CD8-positive, alpha-beta memory T cell (primary cell): Measurements from ENCODE around the gene ZFYVE1. TPM values are rescaled to one million over a fixed set of nuclear protein-coding genes. Genes with fewer than 3 reads are reported as not detected.
A peak's percentile ranks its signal among the peaks of the same experiment; 100 is the strongest.

Source experiments
- CTCF ChIA-PET: fragments of 350-600 bp; sonication (Branson Sonifier 250); formaldehyde crosslinking; loops from one replicate; lab custom pipeline; 2021; ENCODE audit warnings: antibody characterized with exemption; lab: Charles Lee
- POLR2A ChIA-PET: fragments of 350-600 bp; sonication (Branson Sonifier 250); formaldehyde crosslinking; loops from one replicate; lab custom pipeline; 2021; ENCODE audit warnings: antibody characterized with exemption; lab: Charles Lee
- DNase-seq, 5 donors: peaks; one replicate each; pipeline versions ENCODE4 v3.0.0 to v3.0.0-alpha.2; 2020 to 2022; ENCODE audit warnings: mixed read lengths in 1 of 5
- H3K27ac ChIP-seq: one replicate; pipeline ENCODE4 v1.7.0; 2013; ENCODE audit warnings: low read depth, mild to moderate bottlenecking, low read length, moderate library complexity
- H3K27me3 ChIP-seq: 2 replicates; pipeline ENCODE4 v1.7.0; 2013; ENCODE audit warnings: low read length, mild to moderate bottlenecking; ENCODE audit not compliant: insufficient read depth, poor library complexity, severe bottlenecking
- H3K36me3 ChIP-seq: 2 replicates; pipeline ENCODE4 v1.7.0; 2013; ENCODE audit warnings: mild to moderate bottlenecking, low read length, moderate library complexity; ENCODE audit not compliant: insufficient read depth
- H3K4me1 ChIP-seq: 2 replicates; pipeline ENCODE4 v1.7.0; 2013; ENCODE audit warnings: mild to moderate bottlenecking, low read length, moderate library complexity; ENCODE audit not compliant: insufficient read depth
- H3K4me3 ChIP-seq: 2 replicates; pipeline ENCODE4 v1.7.0; 2013; ENCODE audit warnings: mild to moderate bottlenecking, low read length
- H3K9me3 ChIP-seq: 2 replicates; pipeline ENCODE4 v1.7.0; 2013; ENCODE audit warnings: mild to moderate bottlenecking, low read length
- H3K27ac Mint-ChIP-seq, 8 donors: one replicate each; pipeline ENCODE4 v1.8.0; 2020 to 2021; ENCODE audit warnings: mixed read lengths in 8 of 8, mild to moderate bottlenecking in 6 of 8, inconsistent platforms in 3 of 8, moderate library complexity in 3 of 8
- H3K27me3 Mint-ChIP-seq, 2 donors: one replicate each; pipeline ENCODE4 v1.8.0; 2020 to 2021; ENCODE audit warnings: mixed read lengths in 2 of 2, mild to moderate bottlenecking in 1 of 2, moderate library complexity in 1 of 2
- H3K36me3 Mint-ChIP-seq, 3 donors: one replicate each; pipeline ENCODE4 v1.8.0; 2020 to 2021; ENCODE audit warnings: mixed read lengths in 3 of 3, inconsistent platforms in 1 of 3, mild to moderate bottlenecking in 1 of 3
- H3K4me1 Mint-ChIP-seq, 3 donors: one replicate each; pipeline ENCODE4 v1.8.0; 2020 to 2021; ENCODE audit warnings: mixed read lengths in 3 of 3, inconsistent platforms in 1 of 3, mild to moderate bottlenecking in 1 of 3
- H3K4me3 Mint-ChIP-seq, 7 donors: one replicate each; pipeline ENCODE4 v1.8.0; 2020 to 2021; ENCODE audit warnings: mixed read lengths in 7 of 7, mild to moderate bottlenecking in 6 of 7, moderate library complexity in 4 of 7, inconsistent platforms in 2 of 7
- H3K9me3 Mint-ChIP-seq, 5 donors: one replicate each; pipeline ENCODE4 v1.8.0; 2020 to 2022; ENCODE audit warnings: mixed read lengths in 5 of 5, mild to moderate bottlenecking in 3 of 5, moderate library complexity in 2 of 5, inconsistent platforms in 1 of 5
- polyA plus RNA-seq: library from polyadenylated mRNA; unstranded; fragments of 300-500 nt; fragmentation: Illumina TruSeq; gene quantifications from one replicate; pipeline ENCODE4 v1.2.3, GENCODE V29; 2021
- total RNA-seq, 2 experiments: library from RNA; stranded (reverse); gene quantifications; one replicate each; pipeline ENCODE4 v1.2.3, GENCODE V29; 2021

Gene ZFYVE1
- 10 to 100 TPM; 11.7 to 11.8 TPM for total RNA-seq
- polyA plus RNA-seq, result 7.8 TPM

GRCh38 chr14:73026845-73027542 lies at the start of gene ZFYVE1:
Gene ZFYVE1 (minus strand): TSS chr14:73027106. CDS start chr14:73024508, 2,598 bp downstream.
- Mint-ChIP-seq H3K27me3 (no peaks in the 10 kb centered on the region), H3K4me3 (peak within 1 kb of the TSS; percentile 80 to 99 (median 98)), H3K27ac (peak within 1 kb of the TSS; percentile 29 to 96 (median 92)), H3K4me1 (peaks cover 41 to 47% (median 45%) of the 10 kb centered on the region in 3 donors), H3K36me3 (peaks cover 6 to 31% (median 12%) of the 10 kb centered on the region in 3 donors), H3K9me3 (no peaks in the 10 kb centered on the region)
- POLR2A ChIA-PET, result interaction anchor here (0.9 to 3.0 kb wide), 4 partner anchors 22 to 109 kb away, joined by 4 to 40 read pairs (median 4); partner anchors contain the start of genes DCAF4, PSEN1 and RBM25
- H3K36me3 ChIP-seq, result peaks cover 11% of the 10 kb centered on the region
- no peaks in the 10 kb centered on the region for H3K27me3 ChIP-seq
- CTCF ChIA-PET, result interaction anchor here (1.5 kb wide), 1 partner anchor 31 kb away, joined by 6 read pairs; the partner anchor contains the start of gene RBM25
- H3K4me3 ChIP-seq, result peak within 1 kb of the TSS; percentile 94
- peaks cover 23% of the 10 kb centered on the region for H3K4me1 ChIP-seq
- H3K27ac ChIP-seq, result peak within 1 kb of the TSS; percentile 48
- H3K9me3 ChIP-seq, result no peaks in the 10 kb centered on the region
- peak; percentile 84 to 90 (median 86) for DNase-seq

GRCh38 chr14:73069585-73069984 lies 42.7 kb upstream of the ZFYVE1 start:
- Mint-ChIP-seq H3K27ac (no peak overlapping the region), H3K4me3 (no peak overlapping the region)

GRCh38 chr14:73058922-73059673 lies 32.2 kb upstream of the ZFYVE1 start:
- Mint-ChIP-seq H3K4me1 (peaks cover 41 to 58% (median 49%) of the 10 kb centered on the region in 3 donors), H3K27ac (no peak overlapping the region), H3K4me3 (no peak overlapping the region), H3K9me3 (no peaks in the 10 kb centered on the region), H3K27me3 (no peaks in the 10 kb centered on the region), H3K36me3 (peaks cover 0 to 33% (median 5%) of the 10 kb centered on the region in 3 donors)
- no peak for DNase-seq
- H3K36me3 ChIP-seq, result peaks cover 7% of the 10 kb centered on the region
- peak overlapping the region; percentile 90 for H3K4me3 ChIP-seq
- ChIA-PET CTCF (no interaction called here), POLR2A (interaction anchor here (0.6 to 2.9 kb wide), 10 partner anchors 8 to 960 kb away, joined by 3 to 40 read pairs (median 4); partner anchors contain the start of genes ENTPD5, PSEN1, RIOX1 and ZFYVE1)
- no peaks in the 10 kb centered on the region for H3K27me3 ChIP-seq
- no peaks in the 10 kb centered on the region for H3K9me3 ChIP-seq
- H3K27ac ChIP-seq, result peak overlapping the region; percentile 89
- H3K4me1 ChIP-seq, result peaks cover 38% of the 10 kb centered on the region

More at GRCh38 chr14:73069585-73069984, 42.7 kb upstream of the ZFYVE1 start:
- ChIA-PET CTCF (no interaction called here), POLR2A (no interaction called here)
- H3K27me3 ChIP-seq, result no peaks in the 10 kb centered on the region
- no peak for DNase-seq
- H3K36me3 ChIP-seq, result peaks cover 9% of the 10 kb centered on the region
- H3K4me3 ChIP-seq, result no peak overlapping the region
- Mint-ChIP-seq H3K9me3 (no peaks in the 10 kb centered on the region), H3K4me1 (peaks cover 38 to 63% (median 59%) of the 10 kb centered on the region in 3 donors), H3K36me3 (peaks cover 5 to 60% (median 8%) of the 10 kb centered on the region in 3 donors), H3K27me3 (no peaks in the 10 kb centered on the region)
- H3K4me1 ChIP-seq, result peaks cover 13% of the 10 kb centered on the region
- no peaks in the 10 kb centered on the region for H3K9me3 ChIP-seq
- H3K27ac ChIP-seq, result no peak overlapping the region

GRCh38 chr14:73058224-73058921 lies 31.5 kb upstream of the ZFYVE1 start, which contains the start of gene RBM25:
Gene RBM25 (plus strand): TSS chr14:73058534. CDS start chr14:73071642, 13,108 bp downstream.
- CTCF ChIA-PET, result interaction anchor here (1.5 kb wide), 1 partner anchor 31 kb away, joined by 6 read pairs; the partner anchor contains the start of gene ZFYVE1
- H3K27ac Mint-ChIP-seq, result no peak within 1 kb of the TSS
- Histone ChIP-seq H3K4me1 (peaks cover 38% of the 10 kb centered on the region), H3K4me3 (peak within 1 kb of the TSS; percentile 90), H3K27ac (peak within 1 kb of the TSS; percentile 89), H3K36me3 (peaks cover 3% of the 10 kb centered on the region), H3K27me3 (no peaks in the 10 kb centered on the region), H3K9me3 (no peaks in the 10 kb centered on the region)
- peak; percentile 89 to 97 (median 96) for DNase-seq
- H3K36me3 Mint-ChIP-seq, result peaks cover 0 to 26% (median 3%) of the 10 kb centered on the region in 3 donors
- H3K9me3 Mint-ChIP-seq, result no peaks in the 10 kb centered on the region
- H3K4me1 Mint-ChIP-seq, result peaks cover 34 to 51% (median 41%) of the 10 kb centered on the region in 3 donors
- H3K4me3 Mint-ChIP-seq, result peak within 1 kb of the TSS in 1 of 7 donors; percentile 1
- POLR2A ChIA-PET, result interaction anchor here (0.6 to 2.9 kb wide), 13 partner anchors 8 to 512 kb away, joined by 3 to 40 read pairs (median 4); partner anchors contain the start of genes DCAF4, PSEN1, RIOX1 and ZFYVE1
- no peaks in the 10 kb centered on the region for H3K27me3 Mint-ChIP-seq

GRCh38 chr14:73057944-73058223 lies 31.0 kb upstream of the ZFYVE1 start:
- H3K4me1 ChIP-seq, result peaks cover 38% of the 10 kb centered on the region
- ChIA-PET POLR2A (interaction anchor here (0.6 to 2.9 kb wide), 11 partner anchors 9 to 512 kb away, joined by 3 to 40 read pairs (median 5); partner anchors contain the start of genes DCAF4, PSEN1, RIOX1 and ZFYVE1), CTCF (interaction anchor here (1.5 kb wide), 1 partner anchor 31 kb away, joined by 6 read pairs; the partner anchor contains the start of gene ZFYVE1)
- H3K4me3 ChIP-seq, result peak overlapping the region; percentile 90
- Mint-ChIP-seq H3K36me3 (peaks cover 0 to 25% (median 1%) of the 10 kb centered on the region in 3 donors), H3K9me3 (no peaks in the 10 kb centered on the region), H3K4me1 (peaks cover 33 to 46% (median 39%) of the 10 kb centered on the region in 3 donors), H3K27ac (no peak overlapping the region), H3K27me3 (no peaks in the 10 kb centered on the region), H3K4me3 (no peak overlapping the region)
- no peaks in the 10 kb centered on the region for H3K9me3 ChIP-seq
- no peaks in the 10 kb centered on the region for H3K27me3 ChIP-seq
- peak overlapping the region; percentile 89 for H3K27ac ChIP-seq
- DNase-seq, result no peak
- H3K36me3 ChIP-seq, result peaks cover 3% of the 10 kb centered on the region

GRCh38 chr14:73055251-73055650 lies 28.3 kb upstream of the ZFYVE1 start:
- no peak overlapping the region for H3K27ac ChIP-seq
- ChIA-PET CTCF (no interaction called here), POLR2A (no interaction called here)
- no peaks in the 10 kb centered on the region for H3K9me3 ChIP-seq
- H3K4me3 Mint-ChIP-seq, result no peak overlapping the region
- no peak for DNase-seq
- H3K27ac Mint-ChIP-seq, result peak overlapping the region in 1 of 8 donors; percentile 61
- H3K4me1 ChIP-seq, result peaks cover 16% of the 10 kb centered on the region
- peaks cover 14 to 20% (median 15%) of the 10 kb centered on the region in 3 donors for H3K4me1 Mint-ChIP-seq
- no peaks in the 10 kb centered on the region for H3K27me3 Mint-ChIP-seq
- H3K9me3 Mint-ChIP-seq, result no peaks in the 10 kb centered on the region
- H3K36me3 Mint-ChIP-seq, result peaks cover 0 to 9% (median 1%) of the 10 kb centered on the region in 3 donors
- H3K27me3 ChIP-seq, result no peaks in the 10 kb centered on the region
- H3K36me3 ChIP-seq, result no peaks in the 10 kb centered on the region
- no peak overlapping the region for H3K4me3 ChIP-seq

- Histone ChIP-seq H3K9me3 (no peaks in the 10 kb centered on the region), H3K36me3 (no peaks in the 10 kb centered on the region), H3K27ac (no peak overlapping the region), H3K4me3 (no peak overlapping the region), H3K27me3 (no peaks in the 10 kb centered on the region), H3K4me1 (no peaks in the 10 kb centered on the region)
- Mint-ChIP-seq H3K27me3 (no peaks in the 10 kb centered on the region), H3K4me1 (no peaks in the 10 kb centered on the region), H3K4me3 (no peak overlapping the region), H3K9me3 (no peaks in the 10 kb centered on the region), H3K27ac (no peak overlapping the region), H3K36me3 (no peaks in the 10 kb centered on the region)
- ChIA-PET POLR2A (interaction anchor here (0.6 to 0.9 kb wide), 3 partner anchors 9 to 563 kb away, joined by 3 to 5 read pairs (median 4); partner anchors contain the start of gene RBM25), CTCF (no interaction called here)
- no peak for DNase-seq
Observed at GRCh38 chr14:73049428-73049827, 22.5 kb upstream of the ZFYVE1 start.
